ENCODE results near the gene TAS2R40. TPM values are rescaled to one million over a fixed set of nuclear protein-coding genes. Genes with fewer than 3 reads are reported as not detected.

Gene TAS2R40
- polyA plus RNA-seq, 1 donor = not detected

GRCh38 chr7:143223784-143224183, 1.9 kb downstream of the TAS2R40 start:
- no peak for DNase-seq

- no peak for DNase-seq
Observed at GRCh38 chr7:143225047-143225446, 3.2 kb downstream of the TAS2R40 start.

GRCh38 chr7:143227806-143228205, 6.0 kb downstream of the TAS2R40 start:
- no peak for DNase-seq

- peak; percentile 33 for DNase-seq
Observed at GRCh38 chr7:143229054-143229790, 7.4 kb downstream of the TAS2R40 start.

GRCh38 chr7:143230602-143231457, 9.0 kb downstream of the TAS2R40 start:
- DNase-seq = no peak

GRCh38 chr7:143233816-143234532, 12.1 kb downstream of the TAS2R40 start:
- DNase-seq = no peak

GRCh38 chr7:143234533-143234875, 12.7 kb downstream of the TAS2R40 start:
- no peak for DNase-seq

- no peak for DNase-seq
Observed at GRCh38 chr7:143235561-143235960, 13.7 kb downstream of the TAS2R40 start.

GRCh38 chr7:143236408-143236990, 14.7 kb downstream of the TAS2R40 start:
- DNase-seq = no peak

- DNase-seq = no peak
Observed at GRCh38 chr7:143237366-143237765, 15.5 kb downstream of the TAS2R40 start.

- no peak for DNase-seq
Observed at GRCh38 chr7:143238289-143238980, 16.6 kb downstream of the TAS2R40 start.

GRCh38 chr7:143239813-143240212, 18.0 kb downstream of the TAS2R40 start:
- no peak for DNase-seq

- peak; percentile 74 for DNase-seq
Observed at GRCh38 chr7:143240291-143241168, 18.7 kb downstream of the TAS2R40 start.

- DNase-seq = no peak
Observed at GRCh38 chr7:143242306-143242705, 20.5 kb downstream of the TAS2R40 start.

- no peak for DNase-seq
Observed at GRCh38 chr7:143243111-143243510, 21.3 kb downstream of the TAS2R40 start.

- DNase-seq = no peak
Observed at GRCh38 chr7:143243614-143244013, 21.8 kb downstream of the TAS2R40 start.

GRCh38 chr7:143244321-143244720, 22.5 kb downstream of the TAS2R40 start:
- no peak for DNase-seq

GRCh38 chr7:143245123-143245522, 23.3 kb downstream of the TAS2R40 start:
- no peak for DNase-seq

GRCh38 chr7:143247372-143247771, 25.5 kb downstream of the TAS2R40 start:
- no peak for DNase-seq

GRCh38 chr7:143248761-143249354, 27.0 kb downstream of the TAS2R40 start:
- DNase-seq = no peak

Measured in left kidney (tissue), 2 donors.